Gastroesophageal sphincter (tissue), 3 donors: ENCODE data around the gene CYTH1.

Source experiments
- CTCF ChIP-seq, 4 experiments: fragments of 200-600 bp in 2 of 4; fragments of 450-650 bp in 2 of 4; sonication (generic) in 1 of 4; IDR thresholded peaks; one replicate each; pipeline ENCODE4 v1.5.1; 2017 to 2019; ENCODE audit warnings: antibody characterized with exemption in 4 of 4, mild to moderate bottlenecking in 2 of 4, moderate library complexity in 2 of 4
- EP300 ChIP-seq: sonication (generic); formaldehyde crosslinking; IDR thresholded peaks from one replicate; pipeline ENCODE4 v1.6.1; 2017; ENCODE audit warnings: antibody characterized with exemption, mild to moderate bottlenecking
- POLR2A ChIP-seq, 2 donors: fragments of 450-650 bp; IDR thresholded peaks; one replicate each; pipeline ENCODE4 v1.6.1; 2017; ENCODE audit warnings: antibody characterized with exemption in 2 of 2, mild to moderate bottlenecking in 2 of 2, moderate library complexity in 1 of 2
- POLR2AphosphoS5 ChIP-seq: sonication (generic); formaldehyde crosslinking; IDR thresholded peaks from one replicate; pipeline ENCODE4 v1.6.1; 2017; ENCODE audit warnings: antibody characterized with exemption

- TF ChIP-seq POLR2A (IDR thresholded peaks at IDR 0.05), result no peak
- TF ChIP-seq CTCF (IDR thresholded peaks at IDR 0.05), result no peak
- TF ChIP-seq POLR2AphosphoS5, result no peak
- no peak for TF ChIP-seq EP300
Measured at GRCh38 chr17:78712043-78712442, 70.0 kb downstream of the CYTH1 start.
